Prostate gland (tissue), 2 donors: ENCODE data around the gene SLC5A1. TPM values are rescaled to one million over a fixed set of nuclear protein-coding genes. Genes with fewer than 3 reads are reported as not detected.

Experiments
- DNase-seq: peaks from one replicate; pipeline ENCODE4 v3.0.0-alpha.2; 2019; ENCODE audit warnings: low spot score
- H3K27ac ChIP-seq, 2 donors: fragments of 200-600 bp; sonication (generic); 2 replicates each; pipeline ENCODE4 v1.5.1; 2017 to 2019
- H3K27me3 ChIP-seq: fragments of 200-600 bp; sonication (generic); replicated peaks from 2 replicates; pipeline ENCODE4 v1.5.1; 2019; ENCODE audit not compliant: insufficient read depth
- H3K36me3 ChIP-seq, 2 donors: fragments of 200-600 bp; sonication (generic); 1 replicate in 1 of 2; 2 replicates in 1 of 2; pipeline versions ENCODE4 v1.5.1 to v1.8.1; 2017 to 2019
- H3K4me1 ChIP-seq: fragments of 200-600 bp; sonication (generic); replicated peaks from 2 replicates; pipeline ENCODE4 v1.5.1; 2019
- H3K4me3 ChIP-seq, 2 donors: fragments of 200-600 bp; sonication (generic); 2 replicates each; pipeline ENCODE4 v1.5.1; 2017 to 2019
- H3K9me3 ChIP-seq: fragments of 200-600 bp; sonication (generic); 2 replicates; pipeline ENCODE4 v1.5.1; 2017
- CTCF ChIP-seq, 4 experiments: fragments of 200-600 bp in 2 of 4; fragments of 450-650 bp in 2 of 4; sonication (generic) in 2 of 4; IDR thresholded peaks; 1 replicate in 3 of 4; 2 replicates in 1 of 4; pipeline ENCODE4 v1.5.1; 2016 to 2019; ENCODE audit warnings: antibody characterized with exemption in 4 of 4, mild to moderate bottlenecking in 2 of 4, moderate library complexity in 2 of 4
- POLR2A ChIP-seq: fragments of 450-650 bp; IDR thresholded peaks from one replicate; pipeline ENCODE4 v1.6.1; 2016; ENCODE audit warnings: antibody characterized with exemption, mild to moderate bottlenecking
- POLR2AphosphoS5 ChIP-seq: sonication (generic); formaldehyde crosslinking; IDR thresholded peaks from one replicate; pipeline ENCODE4 v1.6.1; 2017; ENCODE audit warnings: antibody characterized with exemption
- WGBS: methylation state at CpG from one replicate; pipeline ENCODE4 v1.1.5; 2018; 5-methylcytosine and 5-hydroxymethylcytosine counted together
- intact Hi-C: fragments of 100-400 bp; cut with DNase I; formaldehyde crosslinking; loops from one replicate; pipeline ENCODE4 v1.14.2; 2022
- total RNA-seq, 2 donors: library from RNA; depleted of rRNA; stranded (reverse); fragments of >200 nt; gene quantifications; one replicate each; pipeline ENCODE4 v1.1.0, GENCODE V29; 2016

SLC5A1 gene
- total RNA-seq, 2 donors from 2014 or later, result 2.9 to 4.8 TPM

GRCh38 chr22:32082331-32082730, 39.3 kb downstream of the SLC5A1 start:
- intact Hi-C loops, result loop anchor here (5.0 kb wide), 1 partner anchor 105 kb away; no protein-coding TSS in a partner anchor
- H3K27me3 ChIP-seq, result no peaks in the 10 kb centered on the region
- H3K4me3 ChIP-seq, result no peak overlapping the region
- WGBS, result 84% methylated on average over 1 of the region's 1 CpG
- H3K9me3 ChIP-seq, result no peaks in the 10 kb centered on the region
- TF ChIP-seq CTCF (IDR thresholded peaks at IDR 0.05) (no peak), POLR2A (no peak), POLR2AphosphoS5 (no peak)
- no peak overlapping the region for H3K27ac ChIP-seq
- no peak for DNase-seq
- no peaks in the 10 kb centered on the region for H3K36me3 ChIP-seq
- H3K4me1 ChIP-seq, result no peaks in the 10 kb centered on the region

GRCh38 chr22:32083000-32083399, 39.9 kb downstream of the SLC5A1 start:
- H3K27ac ChIP-seq, result no peak overlapping the region
- intact Hi-C loops, result loop anchor here (5.0 kb wide), 1 partner anchor 106 kb away; no protein-coding TSS in a partner anchor
- H3K4me1 ChIP-seq, result no peaks in the 10 kb centered on the region
- no peaks in the 10 kb centered on the region for H3K36me3 ChIP-seq
- no peaks in the 10 kb centered on the region for H3K27me3 ChIP-seq
- no peak for DNase-seq
- no peak for TF ChIP-seq POLR2A
- no peak overlapping the region for H3K4me3 ChIP-seq
- WGBS, result 77% methylated on average over 6 of the region's 6 CpGs
- H3K9me3 ChIP-seq, result no peaks in the 10 kb centered on the region

GRCh38 chr22:32083814-32084213, 40.8 kb downstream of the SLC5A1 start:
- H3K4me3 ChIP-seq, result no peak overlapping the region
- no peak for TF ChIP-seq CTCF (IDR thresholded peaks at IDR 0.05)
- no peak for TF ChIP-seq POLR2A
- no peak for TF ChIP-seq POLR2AphosphoS5
- H3K4me1 ChIP-seq, result no peaks in the 10 kb centered on the region
- DNase-seq, result no peak
- H3K9me3 ChIP-seq, result no peaks in the 10 kb centered on the region
- H3K27me3 ChIP-seq, result no peaks in the 10 kb centered on the region
- H3K27ac ChIP-seq, result no peak overlapping the region
- no peaks in the 10 kb centered on the region for H3K36me3 ChIP-seq
- intact Hi-C loops, result loop anchor here (5.0 kb wide), 1 partner anchor 107 kb away; no protein-coding TSS in a partner anchor

- no peak overlapping the region for H3K4me3 ChIP-seq
- no peaks in the 10 kb centered on the region for H3K4me1 ChIP-seq
- H3K36me3 ChIP-seq, result no peaks in the 10 kb centered on the region
- no peaks in the 10 kb centered on the region for H3K27me3 ChIP-seq
- intact Hi-C loops, result no loop called here
- WGBS, result 62% methylated on average over 3 of the region's 3 CpGs
- H3K9me3 ChIP-seq, result no peaks in the 10 kb centered on the region
- TF ChIP-seq POLR2A (no peak), CTCF (IDR thresholded peaks at IDR 0.05) (no peak), POLR2AphosphoS5 (no peak)
- H3K27ac ChIP-seq, result no peak overlapping the region
- no peak for DNase-seq
Measured at GRCh38 chr22:32088084-32088483, 45.0 kb downstream of the SLC5A1 start.

GRCh38 chr22:32097018-32097417, 54.0 kb downstream of the SLC5A1 start:
- 31% methylated on average over 1 of the region's 1 CpG for WGBS
- H3K9me3 ChIP-seq, result no peaks in the 10 kb centered on the region
- no peak overlapping the region for H3K27ac ChIP-seq

More at GRCh38 chr22:32097018-32097417, 54.0 kb downstream of the SLC5A1 start:
- H3K36me3 ChIP-seq, result no peaks in the 10 kb centered on the region
- no peak overlapping the region for H3K4me3 ChIP-seq
- no peaks in the 10 kb centered on the region for H3K27me3 ChIP-seq
- TF ChIP-seq POLR2A (no peak), CTCF (IDR thresholded peaks at IDR 0.05) (no peak), POLR2AphosphoS5 (no peak)
- no peaks in the 10 kb centered on the region for H3K4me1 ChIP-seq
- no peak for DNase-seq
- intact Hi-C loops, result no loop called here
